ENCODE measurements around the gene KLHL29. TPM values are rescaled to one million over a fixed set of nuclear protein-coding genes. Genes with fewer than 3 reads are reported as not detected.
A peak's percentile ranks its signal among the peaks of the same experiment; 100 is the strongest.

The KLHL29 gene
- total RNA-seq, 1 donor from 2014 or later, result 3.6 TPM

GRCh38 chr2:23423062-23423872 is 38.3 kb downstream of the KLHL29 start:
- no peak for ATAC-seq

- no peak for ATAC-seq
These were observed 39.1 kb downstream of the KLHL29 start for GRCh38 chr2:23423873-23424680.

- ATAC-seq, result peak; percentile 46
These were observed 40.4 kb downstream of the KLHL29 start for GRCh38 chr2:23425338-23425871.

- peak; percentile 63 for ATAC-seq
These were observed 40.9 kb downstream of the KLHL29 start for GRCh38 chr2:23425885-23426262.

GRCh38 chr2:23426263-23426905 is 41.4 kb downstream of the KLHL29 start:
- peak; percentile 36 for ATAC-seq

- ATAC-seq, result no peak
These were observed 42.4 kb downstream of the KLHL29 start for GRCh38 chr2:23427350-23427749.

- ATAC-seq, result no peak
These were observed 43.0 kb downstream of the KLHL29 start for GRCh38 chr2:23427976-23428375.

- no peak for ATAC-seq
These were observed 44.1 kb downstream of the KLHL29 start for GRCh38 chr2:23429036-23429435.

- ATAC-seq, result no peak
These were observed 45.3 kb downstream of the KLHL29 start for GRCh38 chr2:23430263-23430662.

GRCh38 chr2:23432531-23432930 is 47.6 kb downstream of the KLHL29 start:
- ATAC-seq, result no peak

GRCh38 chr2:23433282-23433681 is 48.3 kb downstream of the KLHL29 start:
- no peak for ATAC-seq

- peak; percentile 52 for ATAC-seq
These were observed 49.7 kb downstream of the KLHL29 start for GRCh38 chr2:23434721-23435121.

GRCh38 chr2:23435250-23436035 is 50.5 kb downstream of the KLHL29 start:
- no peak for ATAC-seq

GRCh38 chr2:23436346-23437098 is 51.5 kb downstream of the KLHL29 start:
- peak; percentile 81 for ATAC-seq

- ATAC-seq, result no peak
These were observed 56.4 kb downstream of the KLHL29 start for GRCh38 chr2:23441414-23441813.

- ATAC-seq, result no peak
These were observed 60.5 kb downstream of the KLHL29 start for GRCh38 chr2:23445450-23445868.

- ATAC-seq, result no peak
These were observed 61.9 kb downstream of the KLHL29 start for GRCh38 chr2:23446916-23447315.

GRCh38 chr2:23447405-23447804 is 62.4 kb downstream of the KLHL29 start:
- no peak for ATAC-seq

GRCh38 chr2:23448906-23449305 is 63.9 kb downstream of the KLHL29 start:
- ATAC-seq, result no peak

GRCh38 chr2:23449413-23449812 is 64.4 kb downstream of the KLHL29 start:
- no peak for ATAC-seq

GRCh38 chr2:23449831-23450331 is 64.9 kb downstream of the KLHL29 start:
- ATAC-seq, result no peak

Data from esophagus mucosa (tissue), 1 donor.